Activated T-helper 17 cell treated with anti-CD3 and anti-CD28 coated beads, Interleukin-2, amount 50 U/mL, for 72 hours (primary cell): ENCODE data around the gene TNFRSF13B. TPM values are rescaled to one million over a fixed set of nuclear protein-coding genes. Genes with fewer than 3 reads are reported as not detected.
A peak's percentile ranks its signal among the peaks of the same experiment; 100 is the strongest.
"Not testable (repeated sequence)": the region's sequence is repeated elsewhere in the genome, so short reads cannot be mapped to it uniquely, and the experiment has no call there.

Experiments used
- ATAC-seq: fragments of 150-1000 bp; cut with Tn5 transposase; replicated peaks from 2 replicates; pipeline ENCODE4 v1.10.0; 2021; ENCODE audit warnings: mild to moderate bottlenecking, moderate library complexity
- H3K27ac Mint-ChIP-seq: one replicate; pipeline ENCODE4 v1.8.0; 2022; ENCODE audit warnings: mixed read lengths
- H3K27me3 Mint-ChIP-seq: one replicate; pipeline ENCODE4 v1.8.0; 2022; ENCODE audit warnings: mixed read lengths
- H3K36me3 Mint-ChIP-seq: one replicate; pipeline ENCODE4 v1.8.0; 2022; ENCODE audit warnings: low read depth, mild to moderate bottlenecking, mixed read lengths
- H3K4me1 Mint-ChIP-seq: one replicate; pipeline ENCODE4 v1.8.0; 2022; ENCODE audit warnings: mixed read lengths
- H3K4me3 Mint-ChIP-seq: one replicate; pipeline ENCODE4 v1.8.0; 2022; ENCODE audit warnings: mild to moderate bottlenecking, mixed read lengths
- H3K9me3 Mint-ChIP-seq: one replicate; pipeline ENCODE4 v1.8.0; 2022; ENCODE audit warnings: mixed read lengths
- total RNA-seq, 2 donors: library from RNA; stranded (reverse); gene quantifications; one replicate each; pipeline ENCODE4 v1.2.3, GENCODE V29; 2022

The TNFRSF13B gene
- total RNA-seq, 2 donors from 2014 or later, result not detected

GRCh38 chr17:16968786-16969185, 3.1 kb downstream of the TNFRSF13B start:
- Mint-ChIP-seq H3K27me3 (peaks cover 4% of the 10 kb centered on the region), H3K36me3 (no peaks in the 10 kb centered on the region), H3K4me3 (no peak overlapping the region), H3K4me1 (no peaks in the 10 kb centered on the region), H3K9me3 (no peaks in the 10 kb centered on the region), H3K27ac (no peak overlapping the region)
- ATAC-seq, result no peak

- Mint-ChIP-seq H3K27ac (no peak overlapping the region), H3K36me3 (no peaks in the 10 kb centered on the region), H3K4me1 (no peaks in the 10 kb centered on the region), H3K27me3 (peaks cover 15% of the 10 kb centered on the region), H3K4me3 (no peak overlapping the region), H3K9me3 (no peaks in the 10 kb centered on the region)
- peak; percentile 21 for ATAC-seq
Observed at GRCh38 chr17:16962804-16963203, 9.1 kb downstream of the TNFRSF13B start.

GRCh38 chr17:16961792-16962191, 10.1 kb downstream of the TNFRSF13B start:
- Mint-ChIP-seq H3K4me3 (no peak overlapping the region), H3K27me3 (peaks cover 15% of the 10 kb centered on the region), H3K9me3 (no peaks in the 10 kb centered on the region), H3K36me3 (no peaks in the 10 kb centered on the region), H3K4me1 (no peaks in the 10 kb centered on the region), H3K27ac (no peak overlapping the region)
- no peak for ATAC-seq

- peaks cover 21% of the 10 kb centered on the region for H3K27me3 Mint-ChIP-seq
- H3K27ac Mint-ChIP-seq, H3K4me1 Mint-ChIP-seq, H3K9me3 Mint-ChIP-seq, H3K4me3 Mint-ChIP-seq, H3K36me3 Mint-ChIP-seq, ATAC-seq: not testable (repeated sequence)
Observed at GRCh38 chr17:16961022-16961421, 10.9 kb downstream of the TNFRSF13B start.

GRCh38 chr17:16955011-16955410, 16.9 kb downstream of the TNFRSF13B start:
- not testable (repeated sequence) for ATAC-seq

GRCh38 chr17:16954521-16954920, 17.4 kb downstream of the TNFRSF13B start:
- no peak for ATAC-seq
- Mint-ChIP-seq H3K27ac (no peak overlapping the region), H3K36me3 (no peaks in the 10 kb centered on the region), H3K27me3 (peaks cover 27% of the 10 kb centered on the region), H3K4me1 (no peaks in the 10 kb centered on the region), H3K4me3 (no peak overlapping the region), H3K9me3 (no peaks in the 10 kb centered on the region)

More at GRCh38 chr17:16955011-16955410, 16.9 kb downstream of the TNFRSF13B start:
- H3K27me3 Mint-ChIP-seq, result peaks cover 31% of the 10 kb centered on the region
- not testable (repeated sequence) for H3K4me3 Mint-ChIP-seq, H3K9me3 Mint-ChIP-seq, H3K36me3 Mint-ChIP-seq, H3K4me1 Mint-ChIP-seq, H3K27ac Mint-ChIP-seq

- H3K4me3 Mint-ChIP-seq, result no peak overlapping the region
- ATAC-seq, result no peak
- H3K9me3 Mint-ChIP-seq, result peaks cover 5% of the 10 kb centered on the region
- H3K27ac Mint-ChIP-seq, result no peak overlapping the region
- H3K4me1 Mint-ChIP-seq, result no peaks in the 10 kb centered on the region
- no peaks in the 10 kb centered on the region for H3K36me3 Mint-ChIP-seq
- peaks cover 27% of the 10 kb centered on the region for H3K27me3 Mint-ChIP-seq
Observed at GRCh38 chr17:16953841-16954240, 18.1 kb downstream of the TNFRSF13B start.

GRCh38 chr17:16953347-16953746, 18.6 kb downstream of the TNFRSF13B start:
- Mint-ChIP-seq H3K4me3 (no peak overlapping the region), H3K27ac (no peak overlapping the region), H3K4me1 (no peaks in the 10 kb centered on the region), H3K9me3 (peaks cover 10% of the 10 kb centered on the region), H3K27me3 (peaks cover 31% of the 10 kb centered on the region), H3K36me3 (no peaks in the 10 kb centered on the region)
- no peak for ATAC-seq

- Mint-ChIP-seq H3K4me1 (no peaks in the 10 kb centered on the region), H3K36me3 (no peaks in the 10 kb centered on the region), H3K27ac (no peak overlapping the region), H3K9me3 (peaks cover 10% of the 10 kb centered on the region), H3K4me3 (no peak overlapping the region), H3K27me3 (peaks cover 31% of the 10 kb centered on the region)
- ATAC-seq, result no peak
Observed at GRCh38 chr17:16952401-16952800, 19.5 kb downstream of the TNFRSF13B start.

- H3K9me3 Mint-ChIP-seq, result peaks cover 10% of the 10 kb centered on the region
Observed at GRCh38 chr17:16950488-16950887, 21.4 kb downstream of the TNFRSF13B start.

GRCh38 chr17:16948587-16949376, 23.1 kb downstream of the TNFRSF13B start:
- Mint-ChIP-seq H3K4me3 (no peak overlapping the region), H3K27ac (no peak overlapping the region), H3K9me3 (peaks cover 10% of the 10 kb centered on the region), H3K4me1 (no peaks in the 10 kb centered on the region), H3K27me3 (peaks cover 17% of the 10 kb centered on the region), H3K36me3 (no peaks in the 10 kb centered on the region)
- ATAC-seq, result no peak

More at GRCh38 chr17:16950488-16950887, 21.4 kb downstream of the TNFRSF13B start:
- no peak for ATAC-seq
- H3K27ac Mint-ChIP-seq, result no peak overlapping the region
- H3K4me3 Mint-ChIP-seq, result no peak overlapping the region
- H3K4me1 Mint-ChIP-seq, result no peaks in the 10 kb centered on the region
- no peaks in the 10 kb centered on the region for H3K36me3 Mint-ChIP-seq
- H3K27me3 Mint-ChIP-seq, result peaks cover 23% of the 10 kb centered on the region

- H3K36me3 Mint-ChIP-seq, result no peaks in the 10 kb centered on the region
- peaks cover 13% of the 10 kb centered on the region for H3K27me3 Mint-ChIP-seq
- H3K9me3 Mint-ChIP-seq, result peaks cover 10% of the 10 kb centered on the region
- ATAC-seq, result no peak
- H3K4me3 Mint-ChIP-seq, result no peak overlapping the region
- H3K4me1 Mint-ChIP-seq, result no peaks in the 10 kb centered on the region
- no peak overlapping the region for H3K27ac Mint-ChIP-seq
Observed at GRCh38 chr17:16947470-16947869, 24.4 kb downstream of the TNFRSF13B start.

- Mint-ChIP-seq H3K36me3 (no peaks in the 10 kb centered on the region), H3K4me3 (no peak overlapping the region), H3K27me3 (peaks cover 5% of the 10 kb centered on the region), H3K4me1 (no peaks in the 10 kb centered on the region), H3K9me3 (peaks cover 10% of the 10 kb centered on the region), H3K27ac (no peak overlapping the region)
- ATAC-seq, result no peak
Observed at GRCh38 chr17:16945663-16946218, 26.2 kb downstream of the TNFRSF13B start.

- Mint-ChIP-seq H3K27me3 (peaks cover 3% of the 10 kb centered on the region), H3K4me1 (no peaks in the 10 kb centered on the region), H3K4me3 (no peak overlapping the region), H3K27ac (no peak overlapping the region), H3K9me3 (peaks cover 10% of the 10 kb centered on the region), H3K36me3 (no peaks in the 10 kb centered on the region)
- no peak for ATAC-seq
Observed at GRCh38 chr17:16945136-16945482, 26.8 kb downstream of the TNFRSF13B start.

- H3K4me1 Mint-ChIP-seq, result no peaks in the 10 kb centered on the region
- peaks cover 10% of the 10 kb centered on the region for H3K9me3 Mint-ChIP-seq
- H3K27me3 Mint-ChIP-seq, result peaks cover 3% of the 10 kb centered on the region
- H3K4me3 Mint-ChIP-seq, result no peak overlapping the region
- ATAC-seq, result no peak
- H3K36me3 Mint-ChIP-seq, result no peaks in the 10 kb centered on the region
- H3K27ac Mint-ChIP-seq, result no peak overlapping the region
Observed at GRCh38 chr17:16944334-16945135, 27.4 kb downstream of the TNFRSF13B start.
